Lung (tissue), 12 donors: ENCODE results near the gene SMURF1. TPM values are rescaled to one million over a fixed set of nuclear protein-coding genes. Genes with fewer than 3 reads are reported as not detected.

Experiments used
- ATAC-seq: fragments of 200-7000 bp; cut with Tn5 transposase; one replicate; pipeline ENCODE4 v1.9.1; 2020; ENCODE audit warnings: moderate number of reproducible peaks; ENCODE audit not compliant: insufficient read depth, low FRiP score
- DNase-seq, 3 donors: peaks; one replicate each; pipeline ENCODE4 v3.0.0-alpha.2; 2013 to 2017
- H3K27ac ChIP-seq, 2 donors: one replicate each; pipeline ENCODE4 v1.5.1; 2013; ENCODE audit warnings: mild to moderate bottlenecking in 2 of 2, moderate library complexity in 2 of 2, control low read depth in 1 of 2, inconsistent platforms in 1 of 2, low read depth in 1 of 2, low read length in 1 of 2
- H3K27me3 ChIP-seq, 3 donors: one replicate each; pipeline ENCODE4 v1.5.1; 2013; ENCODE audit warnings: low read length in 2 of 3; ENCODE audit not compliant: control insufficient read depth in 3 of 3, insufficient read depth in 3 of 3
- H3K36me3 ChIP-seq, 4 donors: one replicate each; pipeline ENCODE4 v1.5.1; 2013; ENCODE audit warnings: low read length in 4 of 4, mild to moderate bottlenecking in 1 of 4, moderate library complexity in 1 of 4; ENCODE audit not compliant: control insufficient read depth in 4 of 4, insufficient read depth in 4 of 4
- H3K4me1 ChIP-seq, 5 donors: one replicate each; pipeline ENCODE4 v1.5.1; 2013; ENCODE audit warnings: low read length in 5 of 5, mild to moderate bottlenecking in 2 of 5, moderate library complexity in 1 of 5; ENCODE audit not compliant: control insufficient read depth in 5 of 5, insufficient read depth in 5 of 5
- H3K4me3 ChIP-seq: one replicate; pipeline ENCODE4 v1.5.1; 2013; ENCODE audit warnings: mild to moderate bottlenecking, control low read depth, moderate library complexity
- H3K9ac ChIP-seq, 2 donors: one replicate each; pipeline ENCODE4 v1.5.1; 2013; ENCODE audit warnings: low read length in 2 of 2, control low read depth in 1 of 2; ENCODE audit not compliant: insufficient read depth in 1 of 2
- H3K9me3 ChIP-seq, 4 donors: one replicate each; pipeline ENCODE4 v1.5.1; 2013; ENCODE audit warnings: low read length in 3 of 4, mild to moderate bottlenecking in 1 of 4, moderate library complexity in 1 of 4; ENCODE audit not compliant: control insufficient read depth in 4 of 4, insufficient read depth in 3 of 4
- WGBS, 2 donors: extraction: QIAGEN DNeasy Blood & Tissue Kit; methylation state at CpG; one replicate each; pipeline ENCODE4 v1.1.7; 2013; 5-methylcytosine and 5-hydroxymethylcytosine counted together
- polyA plus RNA-seq, 2 donors: library from polyadenylated mRNA; stranded (reverse); fragments of 200-250 nt; gene quantifications; one replicate each; pipeline ENCODE4 v1.2.1, GENCODE V29; 2013
- total RNA-seq, 2 donors: library from RNA; depleted of rRNA in 1 of 2; stranded (reverse); fragments of >200 nt in 1 of 2; gene quantifications; one replicate each; pipeline ENCODE4 v1.2.1, GENCODE V29; 2014 to 2021
- TF ChIP-seq, protein P1 (sequence below): IDR thresholded peaks from 2 replicates; pipeline ENCODE4 v1.5.1; 2012; ENCODE audit warnings: mild to moderate bottlenecking; ENCODE audit errors: control extremely low read depth, extremely low read depth
- donor health status: control.
- donor health status: control.
- donor health status: Bipolar disorder and iron deficiency.
- donor health status: healthy.
- donor health status: DM: yes; HTN: yes; CAD: no.

Gene SMURF1
- total and polyA plus RNA-seq, 4 donors = 9.0 to 36.4 (median 21.5) TPM

DNA sequence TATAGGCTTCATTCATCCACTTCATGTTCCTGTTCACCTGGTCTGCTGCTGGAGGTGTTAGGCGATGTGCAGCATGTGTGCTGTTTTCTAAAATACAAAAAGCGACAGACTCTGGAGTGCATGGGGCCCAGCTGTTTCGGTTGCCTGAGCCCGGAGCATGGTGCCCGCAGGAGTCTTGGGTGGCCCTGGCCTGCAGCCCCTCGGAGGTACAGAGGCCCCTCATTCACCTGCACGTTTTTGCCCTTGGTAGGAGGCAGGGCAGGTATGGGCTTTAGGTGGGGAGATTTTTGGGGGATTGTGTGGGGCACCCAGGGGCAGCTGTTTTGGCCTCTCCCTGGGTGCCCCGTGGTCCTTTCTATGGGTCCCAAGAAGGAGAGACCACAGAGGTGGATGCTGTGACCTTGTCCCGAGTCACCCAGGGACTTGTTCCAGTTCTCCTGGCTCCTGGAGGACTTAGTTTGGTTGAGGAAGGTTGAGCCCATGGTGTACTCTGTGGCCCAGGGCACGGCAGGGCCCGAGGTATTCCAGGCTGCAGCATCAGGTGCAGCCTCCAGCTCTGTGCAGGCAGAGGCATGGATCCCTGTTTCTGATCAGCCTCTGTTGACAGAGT is 134.9 kb downstream of the SMURF1 start:
- Histone ChIP-seq H3K27ac (no peak overlapping the region), H3K4me3 (no peak overlapping the region), H3K27me3 (no peaks in the 10 kb centered on the region), H3K9me3 (no peaks in the 10 kb centered on the region), H3K36me3 (peaks cover 28 to 73% (median 44%) of the 10 kb centered on the region in 4 donors), H3K4me1 (no peaks in the 10 kb centered on the region), H3K9ac (no peak overlapping the region)
- ATAC-seq = no peak
- 95 to 96% methylated on average over 11 of the region's 11 CpGs for WGBS, 2 donors
- TF ChIP-seq, protein P1, sequence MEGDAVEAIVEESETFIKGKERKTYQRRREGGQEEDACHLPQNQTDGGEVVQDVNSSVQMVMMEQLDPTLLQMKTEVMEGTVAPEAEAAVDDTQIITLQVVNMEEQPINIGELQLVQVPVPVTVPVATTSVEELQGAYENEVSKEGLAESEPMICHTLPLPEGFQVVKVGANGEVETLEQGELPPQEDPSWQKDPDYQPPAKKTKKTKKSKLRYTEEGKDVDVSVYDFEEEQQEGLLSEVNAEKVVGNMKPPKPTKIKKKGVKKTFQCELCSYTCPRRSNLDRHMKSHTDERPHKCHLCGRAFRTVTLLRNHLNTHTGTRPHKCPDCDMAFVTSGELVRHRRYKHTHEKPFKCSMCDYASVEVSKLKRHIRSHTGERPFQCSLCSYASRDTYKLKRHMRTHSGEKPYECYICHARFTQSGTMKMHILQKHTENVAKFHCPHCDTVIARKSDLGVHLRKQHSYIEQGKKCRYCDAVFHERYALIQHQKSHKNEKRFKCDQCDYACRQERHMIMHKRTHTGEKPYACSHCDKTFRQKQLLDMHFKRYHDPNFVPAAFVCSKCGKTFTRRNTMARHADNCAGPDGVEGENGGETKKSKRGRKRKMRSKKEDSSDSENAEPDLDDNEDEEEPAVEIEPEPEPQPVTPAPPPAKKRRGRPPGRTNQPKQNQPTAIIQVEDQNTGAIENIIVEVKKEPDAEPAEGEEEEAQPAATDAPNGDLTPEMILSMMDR = no peak
- no peak for DNase-seq

DNA sequence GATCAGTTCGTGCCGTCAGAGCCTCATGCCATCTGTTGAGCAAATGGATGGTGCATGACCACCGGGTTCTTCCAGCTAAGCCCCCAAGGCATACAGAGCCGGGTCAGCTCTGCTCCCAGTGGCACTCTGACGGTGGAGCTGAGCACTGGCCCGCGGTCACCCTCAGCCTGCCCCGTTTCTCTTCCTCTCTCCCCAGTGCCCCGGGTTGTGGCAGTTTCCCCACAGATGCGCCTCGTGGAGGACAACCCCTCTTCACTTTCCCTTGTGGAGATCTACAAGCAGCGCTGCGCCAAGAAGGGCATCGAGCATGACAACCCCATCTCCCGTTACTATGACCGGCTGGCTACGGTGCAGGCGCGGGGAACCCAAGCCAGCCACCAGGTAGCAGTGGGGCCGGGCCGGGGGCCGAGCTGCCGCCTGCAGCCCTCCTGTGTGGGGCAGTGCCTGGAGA is 135.7 kb downstream of the SMURF1 start:
- TF ChIP-seq, protein P1 = no peak
- 96 to 97% methylated on average over 23 of the region's 23 CpGs for WGBS, 2 donors
- Histone ChIP-seq H3K4me3 (no peak overlapping the region), H3K9ac (no peak overlapping the region), H3K27ac (no peak overlapping the region), H3K36me3 (peaks cover 28 to 67% (median 41%) of the 10 kb centered on the region in 4 donors), H3K27me3 (no peaks in the 10 kb centered on the region), H3K4me1 (peaks cover 0 to 3% (median 0%) of the 10 kb centered on the region in 5 donors), H3K9me3 (no peaks in the 10 kb centered on the region)
- DNase-seq (no peak), ATAC-seq (no peak)

DNA sequence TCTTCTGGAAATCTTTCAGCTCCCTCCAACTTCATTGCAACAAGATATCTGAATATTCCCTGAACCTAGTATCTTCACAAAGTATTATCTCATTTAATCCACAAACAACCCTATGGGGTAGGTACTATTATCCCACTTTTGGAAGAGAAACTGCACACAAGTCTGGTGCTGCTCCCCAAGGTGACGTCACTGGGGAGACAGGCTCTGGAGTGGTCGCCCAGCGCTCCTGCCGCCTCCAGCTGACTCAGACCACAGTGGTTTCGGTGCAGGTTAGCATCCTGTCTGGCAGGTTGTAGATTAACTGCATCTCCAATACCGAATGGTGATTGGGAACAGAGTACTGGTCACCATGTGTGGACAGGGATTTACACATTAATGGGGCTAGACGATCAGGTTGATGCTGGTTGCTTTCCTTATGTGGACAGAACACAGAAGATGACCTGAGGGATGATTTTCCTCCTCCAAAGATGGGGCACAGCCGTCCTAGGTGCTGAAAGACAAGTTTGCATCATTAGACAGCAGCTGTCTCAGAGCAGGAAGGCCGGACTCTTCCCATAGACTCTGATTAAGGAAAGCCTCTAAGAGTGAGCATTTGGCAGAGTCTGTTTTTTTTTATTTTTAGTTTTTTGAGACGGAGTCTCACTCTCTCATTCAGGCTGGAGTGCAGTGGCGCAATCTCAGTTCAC is 137.0 kb downstream of the SMURF1 start:
- Histone ChIP-seq H3K4me1 (peaks cover 0 to 7% (median 0%) of the 10 kb centered on the region in 5 donors), H3K9me3 (no peaks in the 10 kb centered on the region), H3K36me3 (peaks cover 23 to 60% (median 44%) of the 10 kb centered on the region in 4 donors), H3K4me3 (no peak overlapping the region), H3K27me3 (no peaks in the 10 kb centered on the region), H3K27ac (no peak overlapping the region), H3K9ac (no peak overlapping the region)
- DNase-seq (no peak), ATAC-seq (no peak)
- TF ChIP-seq, protein P1 = no peak
- WGBS, 2 donors = 95% methylated on average over 11 of the region's 11 CpGs
